DMS53 treated with DMSO at 0.1 percent for 48 hours (cell line): ENCODE results near the gene USP5.

Source experiments
- DNase-seq: peaks from one replicate; lab custom pipeline; 2025; ENCODE audit not compliant: unreplicated experiment; lab: John Stamatoyannopoulos, UW

Gene USP5

DNA sequence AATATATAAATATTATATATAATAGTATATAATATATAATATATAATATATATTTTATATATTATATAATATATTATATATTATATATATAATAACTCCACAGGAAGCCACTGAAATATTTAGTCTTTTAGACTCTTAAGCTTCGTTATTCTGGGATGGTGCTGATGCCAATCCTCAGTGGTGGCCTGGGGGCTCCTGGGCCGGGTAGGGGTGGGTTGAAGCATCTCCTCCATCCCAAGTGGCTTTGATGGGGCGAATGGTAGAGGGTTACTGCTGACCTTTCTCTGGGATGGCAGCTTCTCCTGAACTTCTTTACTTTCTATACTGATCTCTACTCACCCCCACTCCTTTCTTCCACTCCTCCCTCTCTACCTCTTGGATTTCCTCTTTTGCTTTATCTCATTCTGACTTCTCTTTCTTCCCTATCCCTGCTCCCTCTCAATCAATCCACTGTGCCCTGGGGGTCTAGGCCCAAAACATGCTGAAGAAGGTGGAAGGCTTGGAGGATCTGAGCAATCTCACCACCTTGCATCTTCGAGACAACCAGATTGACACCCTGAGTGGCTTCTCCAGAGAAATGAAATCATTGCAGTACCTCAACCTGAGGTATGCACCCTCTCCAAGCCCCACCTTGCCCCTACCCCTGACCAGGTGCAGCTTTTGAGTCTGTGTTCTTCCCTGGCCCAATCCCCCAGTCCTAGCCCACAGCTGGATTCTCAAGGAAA lies 57.6 kb downstream of the USP5 start:
- no peak for DNase-seq

DNA sequence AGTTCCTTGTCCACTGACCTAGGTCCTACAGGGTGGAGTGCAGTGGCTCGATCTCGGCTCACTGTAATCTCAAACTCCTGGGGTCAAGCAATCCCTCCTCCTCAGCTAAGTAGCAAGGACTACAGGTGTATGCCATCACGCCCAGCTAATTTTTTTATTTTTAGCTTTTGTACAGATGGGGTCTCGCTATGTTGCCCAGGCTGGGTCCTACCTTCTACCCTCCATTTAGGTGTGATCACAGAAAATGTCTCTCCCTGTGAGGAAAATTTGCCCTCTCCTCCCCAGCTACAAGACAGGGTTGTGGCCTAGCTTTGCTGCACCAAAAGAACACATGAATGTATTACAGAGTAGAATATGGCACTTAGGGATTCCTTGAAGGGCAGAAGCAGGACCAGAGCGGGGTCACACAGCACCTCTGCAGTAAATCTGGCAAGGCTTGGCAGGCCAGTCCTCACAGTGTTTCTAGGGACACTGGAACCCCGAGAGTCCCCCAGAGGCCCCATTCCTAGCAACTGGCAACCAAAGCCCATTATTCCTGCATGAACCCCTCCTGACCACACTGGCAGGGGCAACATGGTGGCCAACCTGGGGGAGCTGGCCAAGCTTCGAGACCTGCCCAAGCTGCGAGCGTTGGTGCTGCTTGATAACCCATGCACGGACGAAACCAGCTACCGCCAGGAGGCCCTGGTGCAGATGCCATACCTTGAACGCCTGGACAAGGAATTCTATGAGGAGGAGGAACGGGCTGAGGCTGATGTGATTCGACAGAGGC lies 60.4 kb downstream of the USP5 start:
- no peak for DNase-seq

DNA sequence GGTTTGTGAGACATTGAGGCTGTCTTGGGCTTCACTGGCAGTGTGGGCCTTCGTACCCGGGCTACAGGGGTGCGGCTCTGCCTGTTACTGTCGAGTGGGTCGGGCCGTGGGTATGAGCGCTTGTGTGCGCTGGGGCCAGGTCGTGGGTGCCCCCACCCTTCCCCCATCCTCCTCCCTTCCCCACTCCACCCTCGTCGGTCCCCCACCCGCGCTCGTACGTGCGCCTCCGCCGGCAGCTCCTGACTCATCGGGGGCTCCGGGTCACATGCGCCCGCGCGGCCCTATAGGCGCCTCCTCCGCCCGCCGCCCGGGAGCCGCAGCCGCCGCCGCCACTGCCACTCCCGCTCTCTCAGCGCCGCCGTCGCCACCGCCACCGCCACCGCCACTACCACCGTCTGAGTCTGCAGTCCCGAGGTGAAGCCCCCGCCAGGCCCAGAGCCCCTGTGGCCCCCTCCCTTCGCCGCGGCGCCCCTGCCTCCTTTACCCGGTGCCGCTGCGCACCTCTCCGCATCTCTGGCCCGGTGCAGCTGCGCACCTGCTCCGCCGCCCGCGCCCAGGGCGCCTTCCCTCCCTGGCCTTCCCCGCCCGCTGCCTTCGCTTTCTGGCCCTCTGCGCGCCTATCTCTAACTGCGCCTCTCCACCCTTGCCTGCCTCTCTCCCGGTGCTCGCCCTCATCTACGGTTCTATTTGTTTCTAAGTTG lies 62.4 kb downstream of the USP5 start, which contains the start of gene ENO2:
TSS of gene ENO2 (plus strand) at position 335 of the 701 bp plus-strand sequence. CDS start 1,253 bp downstream, outside the sequence.
- DNase-seq: peak; percentile 58

DNA sequence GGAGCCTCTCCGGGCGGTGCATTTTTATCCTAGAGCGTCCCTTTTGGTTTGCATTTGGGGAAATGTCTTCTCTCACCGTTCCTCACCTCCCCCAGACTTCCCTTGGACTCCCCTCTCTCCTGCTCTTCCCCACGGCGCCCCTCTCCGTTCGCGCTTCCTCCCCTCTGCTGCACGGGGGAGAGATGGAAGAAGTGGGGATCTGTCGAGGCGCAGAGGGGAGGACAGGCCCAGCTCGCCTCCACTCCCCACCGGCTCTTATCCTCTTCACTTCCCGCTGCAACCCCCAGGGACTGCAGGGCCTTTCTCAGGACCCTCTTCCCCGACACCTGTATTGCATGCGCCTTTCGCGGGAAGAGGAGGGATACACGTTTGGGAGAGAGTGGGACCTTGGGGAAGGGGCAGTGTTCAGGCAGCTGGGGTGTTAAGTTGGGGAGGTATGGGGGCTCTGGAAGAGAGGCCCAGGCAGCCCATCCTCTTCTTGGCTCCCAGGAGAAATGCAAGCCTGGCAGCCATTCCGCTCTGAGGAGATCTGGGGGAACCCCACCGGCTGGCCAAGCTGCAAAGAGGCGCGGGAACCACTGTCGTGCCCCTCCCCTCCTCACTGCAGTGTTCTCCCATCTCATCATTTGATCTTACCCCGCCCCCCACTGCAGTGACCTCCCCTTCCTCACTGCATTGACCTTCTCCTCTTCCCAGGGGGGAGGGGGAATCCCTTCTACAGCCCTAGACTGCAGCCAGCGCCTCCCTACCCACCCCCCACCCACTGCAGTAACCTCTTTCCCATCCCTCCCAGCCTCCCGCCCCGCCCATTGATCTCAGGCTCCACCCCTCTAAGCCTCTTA lies 63.2 kb downstream of the USP5 start:
- DNase-seq: no peak

DNA sequence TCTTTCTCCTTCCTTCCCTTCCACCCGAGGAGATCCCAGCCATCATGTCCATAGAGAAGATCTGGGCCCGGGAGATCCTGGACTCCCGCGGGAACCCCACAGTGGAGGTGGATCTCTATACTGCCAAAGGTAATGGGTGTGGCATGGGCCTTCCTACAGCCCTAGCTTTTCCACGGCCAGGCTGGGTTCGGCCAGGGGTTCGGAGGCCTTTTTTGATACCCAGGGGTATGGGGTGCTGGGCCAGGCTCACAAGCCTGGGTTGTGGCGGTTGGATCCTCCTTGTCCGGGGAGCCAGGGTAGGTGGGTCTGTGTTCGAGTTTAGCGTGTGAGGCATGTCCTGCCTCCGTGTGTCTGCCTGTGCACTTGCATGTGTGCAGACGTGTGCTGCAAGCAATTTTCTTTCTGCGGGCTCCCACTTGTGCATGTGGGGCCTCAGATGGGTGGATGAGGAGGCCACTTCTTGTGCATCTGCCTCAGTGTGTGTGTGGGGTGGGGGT lies 63.9 kb downstream of the USP5 start:
- no peak for DNase-seq
